RWPE2 (cell line): Measurements from ENCODE around the gene RHBDL1.
A peak's percentile ranks its signal among the peaks of the same experiment; 100 is the strongest.

ENCODE experiments used
- ATAC-seq: fragments of 200-7000 bp; cut with Tn5 transposase; 3 replicates; pipeline ENCODE4 v1.9.1; 2021; ENCODE audit warnings: low read depth
- DNase-seq: peaks from one replicate; pipeline ENCODE4 v3.0.0-alpha.2; 2020; ENCODE audit warnings: low spot score
- H3K27ac ChIP-seq: fragments of 450-650 bp; 2 replicates; pipeline ENCODE4 v1.5.1; 2017; ENCODE audit warnings: mild to moderate bottlenecking; ENCODE audit not compliant: poor library complexity, severe bottlenecking
- H3K27me3 ChIP-seq: fragments of 250-450 bp; sonication (Bioruptor Pico); 2 replicates; pipeline ENCODE4 v1.5.1; 2021; ENCODE audit warnings: mild to moderate bottlenecking, moderate library complexity; ENCODE audit not compliant: insufficient read depth, poor library complexity, severe bottlenecking
- H3K36me3 ChIP-seq: fragments of 250-450 bp; sonication (Bioruptor Pico); 2 replicates; pipeline ENCODE4 v1.5.1; 2020; ENCODE audit warnings: low read depth, mild to moderate bottlenecking, moderate library complexity
- H3K4me1 ChIP-seq: fragments of 250-450 bp; sonication (Bioruptor Pico); 2 replicates; pipeline ENCODE4 v1.5.1; 2021; ENCODE audit warnings: mild to moderate bottlenecking, moderate library complexity; ENCODE audit not compliant: insufficient read depth, poor library complexity, severe bottlenecking
- H3K4me3 ChIP-seq: fragments of 250-450 bp; sonication (Bioruptor Pico); 2 replicates; pipeline ENCODE4 v1.5.1; 2021; ENCODE audit warnings: mild to moderate bottlenecking, moderate library complexity; ENCODE audit not compliant: severe bottlenecking
- H3K9me3 ChIP-seq: fragments of 250-450 bp; sonication (Bioruptor Pico); 2 replicates; pipeline ENCODE4 v1.5.1; 2021; ENCODE audit warnings: mild to moderate bottlenecking, moderate library complexity; ENCODE audit not compliant: severe bottlenecking
- CTCF ChIP-seq: fragments of 450-650 bp; IDR thresholded peaks from one replicate; pipeline ENCODE4 v1.5.1; 2017; ENCODE audit warnings: mild to moderate bottlenecking, moderate library complexity; ENCODE audit not compliant: poor library complexity, severe bottlenecking

Gene RHBDL1

GRCh38 chr16:648781-649589, 26.5 kb upstream of the RHBDL1 start, which contains the start of gene WDR90:
Gene WDR90, plus strand, starts transcription at chr16:649365. Its CDS starts 52 bp downstream, at chr16:649417.
- no peak for TF ChIP-seq CTCF
- peak within 1 kb of the TSS; percentile 70 for H3K4me3 ChIP-seq
- no peaks in the 10 kb centered on the region for H3K9me3 ChIP-seq
- H3K27me3 ChIP-seq: no peaks in the 10 kb centered on the region
- H3K27ac ChIP-seq: peak within 1 kb of the TSS; percentile 79
- peak; percentile 92 for DNase-seq
- H3K36me3 ChIP-seq: peaks cover 7% of the 10 kb centered on the region; the same call in 1 of the 2 replicates
- peak; percentile 69 for ATAC-seq
- H3K4me1 ChIP-seq: peaks cover 18% of the 10 kb centered on the region

GRCh38 chr16:649631-650030, 25.8 kb upstream of the RHBDL1 start:
- Histone ChIP-seq H3K27ac (peak overlapping the region; percentile 79), H3K4me3 (peak overlapping the region; percentile 70), H3K27me3 (no peaks in the 10 kb centered on the region), H3K4me1 (peaks cover 18% of the 10 kb centered on the region), H3K36me3 (peaks cover 9% of the 10 kb centered on the region; the same call in 1 of the 2 replicates), H3K9me3 (no peaks in the 10 kb centered on the region)
- ATAC-seq (no peak), DNase-seq (no peak)
- no peak for TF ChIP-seq CTCF

- Histone ChIP-seq H3K27ac (no peak overlapping the region), H3K4me3 (no peak overlapping the region), H3K9me3 (no peaks in the 10 kb centered on the region), H3K27me3 (no peaks in the 10 kb centered on the region), H3K36me3 (peaks cover 23% of the 10 kb centered on the region; the same call in 1 of the 2 replicates), H3K4me1 (peaks cover 8% of the 10 kb centered on the region)
- no peak for ATAC-seq
- DNase-seq: no peak
- no peak for TF ChIP-seq CTCF
These were observed 23.6 kb upstream of the RHBDL1 start for GRCh38 chr16:651844-652243.

GRCh38 chr16:652454-653305, 22.8 kb upstream of the RHBDL1 start:
- no peak overlapping the region for H3K4me3 ChIP-seq
- TF ChIP-seq CTCF: no peak
- H3K27me3 ChIP-seq: no peaks in the 10 kb centered on the region
- ATAC-seq (no peak), DNase-seq (no peak)
- peaks cover 26% of the 10 kb centered on the region; the same call in 1 of the 2 replicates for H3K36me3 ChIP-seq
- no peak overlapping the region for H3K27ac ChIP-seq
- peaks cover 8% of the 10 kb centered on the region for H3K4me1 ChIP-seq
- no peaks in the 10 kb centered on the region for H3K9me3 ChIP-seq
